Left lung (tissue), 10 donors: ENCODE data around the gene RNF144A. TPM values are rescaled to one million over a fixed set of nuclear protein-coding genes. Genes with fewer than 3 reads are reported as not detected.

Experiments used
- ATAC-seq: fragments of 200-7000 bp; cut with Tn5 transposase; one replicate; pipeline ENCODE4 v1.9.1; 2020; ENCODE audit warnings: moderate library complexity
- DNase-seq, 4 donors: peaks; one replicate each; pipeline ENCODE4 v3.0.0-alpha.2; 2013 to 2020
- H3K27ac ChIP-seq, 2 donors: fragments of 200-600 bp; sonication (generic) in 1 of 2; one replicate each; pipeline versions ENCODE4 v1.5.0 to v1.8.0; 2020 to 2021
- H3K27me3 ChIP-seq, 2 donors: fragments of 200-600 bp; sonication (generic) in 1 of 2; one replicate each; pipeline versions ENCODE4 v1.5.0 to v1.8.0; 2020 to 2021
- H3K36me3 ChIP-seq, 2 donors: fragments of 200-600 bp; sonication (generic) in 1 of 2; one replicate each; pipeline versions ENCODE4 v1.5.0 to v1.8.0; 2020 to 2021
- H3K4me1 ChIP-seq, 2 donors: fragments of 200-600 bp; one replicate each; pipeline ENCODE4 v1.8.0; 2021
- H3K4me3 ChIP-seq, 2 donors: fragments of 200-600 bp; sonication (generic) in 1 of 2; one replicate each; pipeline versions ENCODE4 v1.5.0 to v1.8.0; 2020 to 2021; ENCODE audit warnings: mild to moderate bottlenecking in 1 of 2
- H3K9me3 ChIP-seq, 2 donors: fragments of 200-600 bp; sonication (generic) in 1 of 2; one replicate each; pipeline versions ENCODE4 v1.5.0 to v1.8.0; 2020 to 2021
- intact Hi-C, 2 donors: fragments of 100-400 bp; cut with DNase I; formaldehyde crosslinking; loops; one replicate each; pipeline versions ENCODE4 v1.11.2 to v1.14.2; 2022
- polyA plus RNA-seq, 6 donors: library from polyadenylated mRNA; unstranded; fragments of 120-200 nt; gene quantifications; one replicate each; pipeline ENCODE4 v1.2.1, GENCODE V29; 2013; ENCODE audit not compliant: insufficient read length in 6 of 6
- total RNA-seq, 2 donors: library from RNA; stranded (reverse); fragmentation: NEBNext Ultra II Directional; extraction: Animal tissue kit (Norgen Biotek cat#: 25700); gene quantifications; one replicate each; pipeline ENCODE4 v1.2.1, GENCODE V29; 2021
- TF ChIP-seq, protein P1 (sequence below), 2 donors: fragments of 200-600 bp; sonication (generic) in 1 of 2; IDR thresholded peaks; one replicate each; pipeline versions ENCODE4 v1.5.0 to v1.8.0; 2021; ENCODE audit warnings: antibody characterized with exemption in 2 of 2
- donor health status: DM: no; HTN: yes; CAD: no.
- donor health status: DM: no; HTN: no; CAD: no.

The RNF144A gene
- total and polyA plus RNA-seq, 8 donors: 9.9 to 36.5 (median 30.7) TPM

DNA sequence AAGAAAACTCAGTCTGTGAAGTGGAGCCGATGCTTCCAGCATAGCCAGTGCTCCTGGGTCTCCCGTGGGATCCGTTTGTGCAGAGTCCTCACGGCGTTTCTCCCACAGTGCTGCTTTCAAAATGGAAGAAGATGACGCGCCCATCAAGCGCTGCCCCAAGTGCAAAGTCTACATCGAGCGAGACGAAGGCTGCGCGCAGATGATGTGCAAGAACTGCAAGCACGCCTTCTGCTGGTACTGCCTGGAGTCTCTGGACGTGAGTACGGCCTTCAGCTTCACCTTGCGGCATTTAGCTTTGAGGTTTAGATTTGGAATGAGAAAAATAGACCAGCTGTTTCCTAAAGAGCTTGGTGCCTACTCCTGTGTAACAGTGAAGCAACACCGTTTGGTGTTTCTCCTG is 107.0 kb downstream of the RNF144A start:
- no peaks in the 10 kb centered on the region for H3K27me3 ChIP-seq
- H3K27ac ChIP-seq: no peak overlapping the region
- peaks cover 0 to 15% of the 10 kb centered on the region in 2 donors for H3K4me1 ChIP-seq
- peaks cover 0 to 22% of the 10 kb centered on the region in 2 donors for H3K36me3 ChIP-seq
- intact Hi-C loops: no loop called here
- TF ChIP-seq, protein P1, sequence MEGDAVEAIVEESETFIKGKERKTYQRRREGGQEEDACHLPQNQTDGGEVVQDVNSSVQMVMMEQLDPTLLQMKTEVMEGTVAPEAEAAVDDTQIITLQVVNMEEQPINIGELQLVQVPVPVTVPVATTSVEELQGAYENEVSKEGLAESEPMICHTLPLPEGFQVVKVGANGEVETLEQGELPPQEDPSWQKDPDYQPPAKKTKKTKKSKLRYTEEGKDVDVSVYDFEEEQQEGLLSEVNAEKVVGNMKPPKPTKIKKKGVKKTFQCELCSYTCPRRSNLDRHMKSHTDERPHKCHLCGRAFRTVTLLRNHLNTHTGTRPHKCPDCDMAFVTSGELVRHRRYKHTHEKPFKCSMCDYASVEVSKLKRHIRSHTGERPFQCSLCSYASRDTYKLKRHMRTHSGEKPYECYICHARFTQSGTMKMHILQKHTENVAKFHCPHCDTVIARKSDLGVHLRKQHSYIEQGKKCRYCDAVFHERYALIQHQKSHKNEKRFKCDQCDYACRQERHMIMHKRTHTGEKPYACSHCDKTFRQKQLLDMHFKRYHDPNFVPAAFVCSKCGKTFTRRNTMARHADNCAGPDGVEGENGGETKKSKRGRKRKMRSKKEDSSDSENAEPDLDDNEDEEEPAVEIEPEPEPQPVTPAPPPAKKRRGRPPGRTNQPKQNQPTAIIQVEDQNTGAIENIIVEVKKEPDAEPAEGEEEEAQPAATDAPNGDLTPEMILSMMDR (IDR thresholded peaks at IDR 0.05): no peak
- no peaks in the 10 kb centered on the region for H3K9me3 ChIP-seq
- H3K4me3 ChIP-seq: no peak overlapping the region
- ATAC-seq: no peak
- no peak for DNase-seq

DNA sequence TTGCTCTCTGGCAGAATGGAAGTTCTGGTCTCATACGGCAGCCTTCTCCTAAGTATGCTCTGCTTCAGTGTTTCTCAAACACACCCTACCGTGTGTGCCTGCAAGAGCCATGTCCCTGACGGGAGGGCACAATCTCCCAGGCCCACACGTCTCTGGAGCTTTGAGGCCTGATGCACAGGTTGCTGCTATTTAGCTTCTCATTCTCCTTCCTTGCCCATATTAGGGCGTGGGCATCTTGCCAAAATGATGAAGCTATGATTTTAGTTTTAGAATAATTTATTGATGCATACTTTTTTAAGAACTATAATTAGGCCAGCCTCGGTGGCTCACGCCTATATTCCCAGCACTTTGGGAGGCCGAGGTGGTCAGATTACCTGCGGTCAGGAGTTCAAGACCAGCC is 107.9 kb downstream of the RNF144A start:
- no peak for ATAC-seq
- H3K36me3 ChIP-seq: peaks cover 0 to 19% of the 10 kb centered on the region in 2 donors
- TF ChIP-seq, protein P1 (IDR thresholded peaks at IDR 0.05): no peak
- H3K4me3 ChIP-seq: no peak overlapping the region
- no peaks in the 10 kb centered on the region for H3K9me3 ChIP-seq
- no peaks in the 10 kb centered on the region for H3K27me3 ChIP-seq
- no peak overlapping the region for H3K27ac ChIP-seq
- no peak for DNase-seq
- H3K4me1 ChIP-seq: peaks cover 0 to 15% of the 10 kb centered on the region in 2 donors
- intact Hi-C loops: no loop called here

DNA sequence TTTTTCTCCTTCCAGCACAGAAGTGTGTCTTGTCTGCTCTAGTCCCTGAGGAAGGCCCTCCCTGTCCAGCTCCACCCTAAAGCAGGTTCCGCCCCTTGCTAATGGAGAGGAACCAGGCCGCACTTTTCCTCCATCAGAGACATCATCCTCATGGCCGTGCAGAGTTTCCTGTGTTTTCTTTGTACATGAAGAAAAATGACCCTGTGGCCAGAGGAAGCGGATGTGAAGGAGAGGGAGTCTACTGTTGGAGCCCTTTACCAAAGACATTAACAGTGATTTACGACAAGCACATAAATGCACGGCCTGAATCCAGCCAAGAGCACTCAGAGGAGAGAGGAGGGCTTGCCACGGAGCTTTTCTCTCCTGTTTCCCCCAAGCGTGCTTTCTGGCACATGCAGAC is 109.5 kb downstream of the RNF144A start:
- ATAC-seq (no peak), DNase-seq (no peak)
- intact Hi-C loops: no loop called here
- TF ChIP-seq, protein P1 (IDR thresholded peaks at IDR 0.05): no peak
- no peaks in the 10 kb centered on the region for H3K27me3 ChIP-seq
- peak overlapping the region in 1 of 2 donors; percentile 67 for H3K27ac ChIP-seq
- peaks cover 0 to 23% of the 10 kb centered on the region in 2 donors for H3K4me1 ChIP-seq
- no peaks in the 10 kb centered on the region for H3K9me3 ChIP-seq
- no peak overlapping the region for H3K4me3 ChIP-seq
- H3K36me3 ChIP-seq: peaks cover 0 to 15% of the 10 kb centered on the region in 2 donors

DNA sequence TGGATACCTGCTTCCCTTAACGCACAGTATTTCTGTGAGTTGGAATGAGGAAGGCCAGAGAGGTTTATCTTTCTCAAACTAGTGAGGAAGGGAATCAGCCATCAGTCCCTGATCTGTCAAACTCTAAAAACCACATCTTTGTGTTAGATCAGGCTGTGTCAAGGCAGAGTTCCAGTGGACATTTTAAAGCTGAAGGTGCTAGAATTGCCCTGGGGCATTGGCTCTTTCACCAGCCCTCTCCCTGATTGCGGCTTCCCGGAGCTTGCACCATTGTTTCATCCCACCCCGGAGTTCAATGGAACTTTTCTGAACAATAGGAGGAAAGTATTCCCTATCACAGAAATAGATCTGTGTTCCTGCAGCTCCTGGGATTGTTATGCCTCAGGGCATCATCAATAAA is 110.2 kb downstream of the RNF144A start:
- Histone ChIP-seq H3K27ac (peak overlapping the region in 1 of 2 donors; percentile 67), H3K27me3 (no peaks in the 10 kb centered on the region), H3K4me1 (peaks cover 0 to 25% of the 10 kb centered on the region in 2 donors), H3K9me3 (no peaks in the 10 kb centered on the region), H3K36me3 (peaks cover 0 to 15% of the 10 kb centered on the region in 2 donors), H3K4me3 (no peak overlapping the region)
- ATAC-seq (no peak), DNase-seq (no peak)
- TF ChIP-seq, protein P1 (IDR thresholded peaks at IDR 0.05): no peak
- intact Hi-C loops: no loop called here

DNA sequence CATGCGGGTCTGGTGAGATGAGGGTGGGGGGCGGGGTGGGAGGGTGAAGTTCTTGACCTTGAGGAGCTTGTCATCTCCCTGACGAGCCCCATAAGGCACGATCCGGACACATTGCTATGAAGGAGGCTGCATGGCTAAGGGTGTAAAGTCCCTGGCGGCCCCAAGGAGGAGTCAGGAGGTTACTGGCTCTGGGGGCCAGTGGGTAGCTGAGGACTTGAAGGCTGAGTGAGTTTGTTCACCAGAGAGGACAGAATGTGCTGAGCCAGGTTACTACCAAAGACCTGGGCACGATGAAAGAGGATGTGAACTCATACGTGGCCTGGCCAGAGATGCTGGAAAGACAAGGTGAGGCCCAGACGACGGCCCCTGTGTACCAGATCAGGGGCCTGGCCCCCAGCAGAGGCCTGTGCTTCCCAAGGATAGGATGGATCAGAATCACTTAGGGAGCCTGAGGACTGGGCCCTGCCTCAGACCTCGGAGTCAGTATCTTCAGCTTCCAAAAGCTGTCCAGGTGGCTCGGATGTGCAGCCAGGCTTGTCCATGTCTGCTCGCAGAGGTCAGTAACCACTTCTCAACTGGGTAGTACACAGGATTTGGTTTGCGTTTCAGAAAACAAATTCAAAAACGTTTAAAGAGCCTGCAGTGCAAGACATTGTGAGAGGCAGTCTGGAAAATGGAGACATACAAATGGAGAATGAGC is 110.9 kb downstream of the RNF144A start:
- H3K9me3 ChIP-seq: no peaks in the 10 kb centered on the region
- H3K4me1 ChIP-seq: peaks cover 0 to 25% of the 10 kb centered on the region in 2 donors
- peak overlapping the region; percentile 13 to 67 for H3K27ac ChIP-seq
- TF ChIP-seq, protein P1 (IDR thresholded peaks at IDR 0.05): no peak
- H3K27me3 ChIP-seq: no peaks in the 10 kb centered on the region
- peaks cover 0 to 15% of the 10 kb centered on the region in 2 donors for H3K36me3 ChIP-seq
- no peak for DNase-seq
- no peak overlapping the region for H3K4me3 ChIP-seq
- intact Hi-C loops: no loop called here
- no peak for ATAC-seq
